ENCODE measurements around the gene HEPACAM.

Gene HEPACAM

DNA sequence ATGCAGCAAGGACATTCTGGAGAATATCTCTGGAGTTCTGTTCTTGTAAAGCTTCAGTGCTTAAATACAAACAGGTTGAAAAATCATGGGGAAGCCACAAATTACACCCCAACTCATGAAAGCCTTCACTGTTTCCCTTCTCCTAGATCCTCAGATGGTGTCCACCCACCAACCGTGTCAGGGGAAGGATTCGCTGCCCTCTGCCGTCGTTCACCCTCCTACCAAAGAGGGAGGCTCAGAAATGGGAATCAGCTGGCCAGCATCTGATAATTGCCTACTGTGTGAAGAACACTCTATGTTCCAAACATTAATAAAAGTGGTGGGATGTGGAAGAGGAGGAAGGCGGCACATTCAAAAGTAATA is 7.4 kb upstream of the HEPACAM start:
- H3K27ac ChIP-seq: no peak overlapping the region
- TF ChIP-seq, protein P1, sequence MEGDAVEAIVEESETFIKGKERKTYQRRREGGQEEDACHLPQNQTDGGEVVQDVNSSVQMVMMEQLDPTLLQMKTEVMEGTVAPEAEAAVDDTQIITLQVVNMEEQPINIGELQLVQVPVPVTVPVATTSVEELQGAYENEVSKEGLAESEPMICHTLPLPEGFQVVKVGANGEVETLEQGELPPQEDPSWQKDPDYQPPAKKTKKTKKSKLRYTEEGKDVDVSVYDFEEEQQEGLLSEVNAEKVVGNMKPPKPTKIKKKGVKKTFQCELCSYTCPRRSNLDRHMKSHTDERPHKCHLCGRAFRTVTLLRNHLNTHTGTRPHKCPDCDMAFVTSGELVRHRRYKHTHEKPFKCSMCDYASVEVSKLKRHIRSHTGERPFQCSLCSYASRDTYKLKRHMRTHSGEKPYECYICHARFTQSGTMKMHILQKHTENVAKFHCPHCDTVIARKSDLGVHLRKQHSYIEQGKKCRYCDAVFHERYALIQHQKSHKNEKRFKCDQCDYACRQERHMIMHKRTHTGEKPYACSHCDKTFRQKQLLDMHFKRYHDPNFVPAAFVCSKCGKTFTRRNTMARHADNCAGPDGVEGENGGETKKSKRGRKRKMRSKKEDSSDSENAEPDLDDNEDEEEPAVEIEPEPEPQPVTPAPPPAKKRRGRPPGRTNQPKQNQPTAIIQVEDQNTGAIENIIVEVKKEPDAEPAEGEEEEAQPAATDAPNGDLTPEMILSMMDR (conservative IDR thresholded peaks at IDR 0.05): no peak

DNA sequence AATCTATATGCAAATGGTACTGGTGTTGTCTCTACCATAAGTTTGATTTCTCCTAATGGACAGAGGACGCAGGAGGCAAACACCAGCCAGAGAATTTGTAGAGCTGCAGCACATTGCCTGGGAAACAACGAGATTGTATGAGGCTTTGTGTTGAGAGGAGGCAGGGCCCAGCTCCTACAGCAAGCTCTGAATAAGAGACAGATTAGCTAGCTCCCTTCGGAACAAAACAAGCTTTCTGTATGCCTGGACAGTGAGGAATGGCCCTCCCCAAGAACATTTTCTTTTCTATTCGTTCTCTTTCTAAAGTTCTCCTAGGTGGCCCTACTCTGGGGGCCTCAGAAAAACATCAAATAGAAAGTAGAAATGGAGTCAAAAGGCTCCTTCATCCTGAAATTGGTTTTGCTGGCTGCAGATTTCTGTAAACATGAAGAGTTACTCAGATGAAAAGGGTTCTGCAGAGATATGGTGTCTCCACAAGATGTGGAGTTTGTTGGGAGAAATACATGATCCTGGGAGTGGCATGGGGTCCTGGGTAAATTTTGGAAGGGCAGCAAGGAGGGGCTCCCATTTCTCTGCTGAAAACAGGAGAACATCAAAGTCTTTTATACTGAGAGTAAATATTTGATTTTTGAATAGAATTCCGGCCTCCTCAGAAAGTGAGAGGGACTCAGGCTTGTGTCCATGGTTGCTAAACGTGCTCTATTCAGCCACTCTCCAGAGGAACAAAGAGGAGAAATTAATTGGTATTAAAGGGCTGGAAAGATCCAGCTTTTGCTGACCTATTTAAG is 6.8 kb upstream of the HEPACAM start:
- TF ChIP-seq, protein P1 (conservative IDR thresholded peaks at IDR 0.05): no peak
- no peak overlapping the region for H3K27ac ChIP-seq

DNA sequence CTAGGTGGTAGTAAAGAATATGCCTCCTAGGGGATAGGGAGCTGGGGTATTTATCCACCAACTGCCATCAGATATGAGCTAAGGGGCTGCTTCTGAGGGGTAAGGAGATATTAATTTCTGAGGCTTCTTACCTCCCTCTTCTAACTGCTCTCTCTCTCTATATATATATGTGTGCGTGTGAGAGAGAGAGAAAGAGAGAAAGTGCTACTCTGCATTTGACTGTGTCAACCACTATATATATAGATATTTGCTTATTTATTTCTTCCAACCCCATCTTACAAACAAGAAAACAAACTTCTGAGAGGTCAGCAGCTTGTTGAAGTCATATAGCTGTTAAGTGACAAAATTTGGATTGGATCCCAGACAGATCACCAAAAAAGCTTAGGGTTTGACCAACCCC is 5.9 kb upstream of the HEPACAM start:
- no peak overlapping the region for H3K27ac ChIP-seq
- TF ChIP-seq, protein P1 (conservative IDR thresholded peaks at IDR 0.05): no peak

DNA sequence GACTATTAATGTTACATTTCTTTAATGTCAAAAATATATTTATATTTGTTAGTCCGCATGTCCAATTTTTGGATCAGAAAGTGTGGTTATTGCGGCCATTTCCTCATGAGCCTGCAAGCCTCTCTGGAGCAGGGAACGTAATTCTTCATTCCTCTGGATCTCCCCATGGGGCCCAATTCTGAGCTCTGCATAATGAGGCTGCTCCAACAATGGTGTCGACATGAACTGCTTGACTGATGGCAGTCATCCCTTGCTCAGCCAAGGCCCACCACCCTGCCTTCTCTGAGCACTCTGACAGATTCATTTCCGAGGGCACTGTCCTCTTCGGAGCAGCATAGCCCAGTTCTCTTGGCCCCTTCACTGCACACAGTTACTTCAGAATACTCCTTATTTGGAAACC is 3.1 kb upstream of the HEPACAM start:
- TF ChIP-seq, protein P1 (conservative IDR thresholded peaks at IDR 0.05): no peak
- no peak overlapping the region for H3K27ac ChIP-seq

DNA sequence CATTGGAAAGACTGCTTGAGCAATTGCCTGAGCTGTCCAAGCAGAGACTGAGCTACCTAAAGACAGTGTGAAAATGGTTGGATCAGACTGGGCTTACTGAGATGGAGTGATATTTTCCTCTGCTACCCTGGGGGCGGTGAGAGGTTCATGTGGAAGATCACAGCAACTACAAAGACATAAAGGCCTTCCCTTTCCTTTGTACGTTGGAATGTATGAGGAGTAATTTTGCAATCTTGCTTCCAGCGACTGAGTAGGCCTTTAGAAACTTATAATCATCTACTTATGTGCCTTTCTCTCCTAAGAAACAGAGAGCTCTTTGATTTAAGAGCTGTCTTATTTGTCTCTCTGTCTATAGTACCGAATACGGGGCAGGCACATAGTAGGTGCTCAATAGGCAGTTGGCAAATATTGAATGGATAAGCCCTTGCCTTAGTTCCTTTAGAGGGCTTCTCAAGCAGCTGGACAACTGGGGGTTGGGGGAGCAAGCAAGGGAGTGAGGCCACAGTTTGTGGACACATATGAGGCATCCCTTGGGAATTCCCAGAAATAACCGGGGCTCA is 2.4 kb upstream of the HEPACAM start:
- no peak overlapping the region for H3K27ac ChIP-seq
- TF ChIP-seq, protein P1 (conservative IDR thresholded peaks at IDR 0.05): no peak

DNA sequence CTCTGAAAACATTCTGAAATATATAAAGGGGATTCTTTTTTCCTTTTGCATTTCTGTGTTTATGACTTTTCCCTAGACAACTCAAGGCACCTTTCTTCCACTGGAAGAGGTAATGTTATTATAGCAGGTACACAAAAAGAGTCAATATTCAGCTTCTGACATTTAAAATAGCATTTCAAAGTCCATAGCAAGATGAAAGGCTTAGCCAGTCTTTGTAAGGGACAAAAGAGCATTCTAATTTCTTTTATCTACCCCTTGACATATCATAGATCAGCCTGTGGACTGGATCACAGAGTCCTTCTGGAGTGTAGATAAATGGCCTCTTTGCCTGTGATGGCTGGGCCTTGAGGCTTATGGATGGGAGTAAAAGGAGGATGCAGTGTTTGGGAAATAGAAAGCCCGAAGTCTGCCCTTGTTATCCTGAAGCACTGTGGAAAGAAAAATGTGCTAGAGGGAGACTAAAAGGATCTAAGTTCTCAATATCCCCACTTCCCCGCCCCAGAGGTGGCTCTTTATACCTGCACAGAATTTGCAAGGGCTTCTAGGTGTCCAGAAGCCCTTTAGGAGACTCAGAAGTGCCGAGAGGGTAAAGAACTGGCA is 1.6 kb upstream of the HEPACAM start:
- TF ChIP-seq, protein P1 (conservative IDR thresholded peaks at IDR 0.05): no peak
- no peak overlapping the region for H3K27ac ChIP-seq

DNA sequence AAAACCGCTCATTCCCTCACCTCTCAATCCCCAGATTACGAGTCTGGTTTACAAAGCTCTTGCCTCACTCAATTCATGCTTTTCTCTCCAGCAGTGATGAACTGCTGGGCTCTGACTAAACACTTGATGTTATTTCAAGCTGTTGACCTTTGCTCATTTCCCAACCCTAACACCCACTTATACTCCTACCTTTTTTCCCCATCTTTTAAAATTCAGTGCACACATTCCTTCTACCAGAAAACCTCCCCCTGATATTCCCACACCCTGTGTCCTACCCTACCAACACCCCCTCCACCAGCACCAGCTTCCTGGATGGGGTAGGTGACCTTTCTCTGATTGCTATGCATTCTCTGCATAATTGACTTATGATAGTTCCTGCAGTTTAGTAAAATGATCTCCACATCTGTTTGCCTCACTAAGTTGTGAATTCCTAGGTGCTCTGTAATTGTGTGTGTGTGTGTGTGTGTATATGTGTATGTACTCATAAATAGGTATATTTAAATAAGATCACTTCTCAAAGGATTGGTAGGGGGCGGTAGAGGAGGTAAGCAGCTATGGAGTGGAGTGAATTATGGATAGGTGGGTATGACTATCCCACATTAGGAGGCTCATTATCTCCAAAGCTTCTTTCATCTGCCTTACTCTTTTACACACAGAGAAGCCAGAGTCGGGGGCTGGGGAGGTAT is 842 bp downstream of the HEPACAM start:
- TF ChIP-seq, protein P1 (conservative IDR thresholded peaks at IDR 0.05): no peak
- no peak overlapping the region for H3K27ac ChIP-seq
